Nephron progenitor cell (in vitro differentiated cells): Measurements from ENCODE around the gene C1QTNF8.

ENCODE experiments used
- DNase-seq: peaks from one replicate; pipeline ENCODE4 v3.0.0; 2021
- H3K27ac Mint-ChIP-seq: 2 replicates; pipeline ENCODE4 v1.8.0; 2021; ENCODE audit warnings: mild to moderate bottlenecking, moderate library complexity, mixed read lengths
- H3K27me3 Mint-ChIP-seq: 2 replicates; pipeline ENCODE4 v1.8.0; 2021; ENCODE audit warnings: mild to moderate bottlenecking, low read depth, mixed read lengths; ENCODE audit not compliant: poor library complexity
- H3K36me3 Mint-ChIP-seq: 2 replicates; pipeline ENCODE4 v1.8.0; 2021; ENCODE audit warnings: low read depth, mixed read lengths
- H3K4me1 Mint-ChIP-seq: 2 replicates; pipeline ENCODE4 v1.8.0; 2021; ENCODE audit warnings: mixed read lengths
- H3K4me3 Mint-ChIP-seq: 2 replicates; pipeline ENCODE4 v1.8.0; 2021; ENCODE audit warnings: mild to moderate bottlenecking, moderate library complexity, mixed read lengths
- H3K9me3 Mint-ChIP-seq: 2 replicates; pipeline ENCODE4 v1.8.0; 2021; ENCODE audit warnings: mild to moderate bottlenecking, moderate library complexity, mixed read lengths
- TF ChIP-seq, protein P1 (sequence below): fragments of 200-600 bp; sonication (generic); IDR thresholded peaks from 2 replicates; pipeline ENCODE4 v1.5.0; 2021; ENCODE audit warnings: antibody characterized with exemption

The C1QTNF8 gene

DNA sequence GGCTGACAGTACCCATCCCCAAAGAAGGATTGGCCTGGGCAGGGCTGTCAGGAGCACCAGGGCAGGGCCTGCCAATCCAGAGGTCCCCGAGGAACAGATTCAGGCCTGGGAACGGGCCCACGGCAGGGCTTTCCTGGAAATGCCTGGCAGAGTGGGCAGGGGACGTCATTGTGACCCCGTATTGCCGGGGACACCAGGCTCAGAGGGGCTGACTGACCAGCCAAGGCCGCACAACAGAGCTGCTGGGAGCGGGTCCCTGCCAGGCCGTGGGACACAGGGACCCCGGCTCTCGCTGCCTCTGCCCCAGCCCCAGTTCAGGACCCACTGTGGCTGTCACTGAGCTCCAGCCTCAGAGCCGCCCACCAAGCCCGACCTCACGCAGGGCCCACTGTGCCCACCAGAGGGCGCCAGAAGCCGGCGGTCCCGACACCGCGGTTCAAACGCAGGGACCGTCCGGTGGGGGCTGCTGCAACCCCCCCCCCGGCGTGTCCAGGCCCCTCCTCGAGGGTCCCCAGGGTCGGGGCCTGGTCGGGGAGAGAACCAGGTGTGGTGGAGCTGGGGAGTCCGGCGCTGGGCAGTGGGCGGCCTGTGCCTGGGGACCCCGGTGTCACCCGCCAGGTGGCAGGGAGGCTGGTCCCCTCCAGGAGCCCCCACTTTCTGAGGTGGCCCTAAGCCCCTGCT, 38.7 kb downstream of the C1QTNF8 start:
- Mint-ChIP-seq H3K4me3 (no peak overlapping the region), H3K36me3 (peaks cover 6% of the 10 kb centered on the region), H3K27me3 (peaks cover 5% of the 10 kb centered on the region), H3K9me3 (peaks cover 19% of the 10 kb centered on the region), H3K27ac (no peak overlapping the region), H3K4me1 (peaks cover 10% of the 10 kb centered on the region)
- TF ChIP-seq, protein P1, sequence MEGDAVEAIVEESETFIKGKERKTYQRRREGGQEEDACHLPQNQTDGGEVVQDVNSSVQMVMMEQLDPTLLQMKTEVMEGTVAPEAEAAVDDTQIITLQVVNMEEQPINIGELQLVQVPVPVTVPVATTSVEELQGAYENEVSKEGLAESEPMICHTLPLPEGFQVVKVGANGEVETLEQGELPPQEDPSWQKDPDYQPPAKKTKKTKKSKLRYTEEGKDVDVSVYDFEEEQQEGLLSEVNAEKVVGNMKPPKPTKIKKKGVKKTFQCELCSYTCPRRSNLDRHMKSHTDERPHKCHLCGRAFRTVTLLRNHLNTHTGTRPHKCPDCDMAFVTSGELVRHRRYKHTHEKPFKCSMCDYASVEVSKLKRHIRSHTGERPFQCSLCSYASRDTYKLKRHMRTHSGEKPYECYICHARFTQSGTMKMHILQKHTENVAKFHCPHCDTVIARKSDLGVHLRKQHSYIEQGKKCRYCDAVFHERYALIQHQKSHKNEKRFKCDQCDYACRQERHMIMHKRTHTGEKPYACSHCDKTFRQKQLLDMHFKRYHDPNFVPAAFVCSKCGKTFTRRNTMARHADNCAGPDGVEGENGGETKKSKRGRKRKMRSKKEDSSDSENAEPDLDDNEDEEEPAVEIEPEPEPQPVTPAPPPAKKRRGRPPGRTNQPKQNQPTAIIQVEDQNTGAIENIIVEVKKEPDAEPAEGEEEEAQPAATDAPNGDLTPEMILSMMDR = peak; percentile 65
- DNase-seq = peak; percentile 72

DNA sequence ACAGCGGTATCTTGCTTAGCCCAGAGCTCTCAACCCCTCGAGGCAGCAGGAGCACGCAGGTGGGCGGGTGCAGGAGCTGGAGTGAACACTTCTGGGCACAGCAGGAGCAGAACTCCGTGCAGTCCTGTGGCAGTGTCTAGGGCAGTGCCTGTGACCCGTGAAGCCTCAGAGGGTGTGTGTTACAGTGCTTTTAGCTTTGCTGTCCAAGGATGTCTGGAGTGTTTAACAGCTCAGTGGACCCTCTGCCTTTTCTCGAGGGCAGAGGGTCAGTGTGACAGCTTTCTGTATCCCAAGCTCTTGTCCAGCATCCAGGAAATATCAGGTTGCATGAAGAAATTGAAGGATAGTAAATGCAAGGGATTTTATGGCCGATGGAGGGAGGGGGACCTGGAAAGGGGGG, 39.8 kb downstream of the C1QTNF8 start:
- H3K27ac Mint-ChIP-seq = no peak overlapping the region

DNA sequence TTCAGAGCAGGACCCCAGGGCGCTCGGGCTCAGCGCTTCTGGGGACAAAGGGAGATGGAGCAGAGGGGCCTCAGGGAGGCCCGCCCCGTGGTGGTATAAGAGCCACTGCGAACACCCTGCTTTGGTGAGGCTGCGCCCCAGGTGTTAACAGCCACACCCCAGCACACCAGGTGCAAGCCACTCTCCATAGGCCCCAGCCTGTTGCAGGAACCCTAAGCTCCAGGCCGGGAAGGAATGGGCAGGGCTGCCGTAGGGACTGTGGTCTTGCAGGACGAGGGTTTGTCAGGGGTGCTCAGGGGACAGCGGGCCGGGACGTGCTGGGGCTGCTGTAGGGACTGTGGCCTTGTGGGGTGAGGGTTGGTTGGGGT, 40.5 kb downstream of the C1QTNF8 start:
- peaks cover 19% of the 10 kb centered on the region for H3K9me3 Mint-ChIP-seq
- TF ChIP-seq, protein P1 = no peak
- no peak overlapping the region for H3K4me3 Mint-ChIP-seq
- H3K27me3 Mint-ChIP-seq = peaks cover 5% of the 10 kb centered on the region
- H3K36me3 Mint-ChIP-seq = peaks cover 6% of the 10 kb centered on the region
- DNase-seq = no peak
- H3K4me1 Mint-ChIP-seq = peaks cover 17% of the 10 kb centered on the region
- H3K27ac Mint-ChIP-seq = no peak overlapping the region

More for the DNA sequence above, 39.8 kb downstream of the C1QTNF8 start:
- H3K4me1 Mint-ChIP-seq = peaks cover 11% of the 10 kb centered on the region
- no peak overlapping the region for H3K4me3 Mint-ChIP-seq
- H3K9me3 Mint-ChIP-seq = peaks cover 19% of the 10 kb centered on the region
- H3K36me3 Mint-ChIP-seq = peaks cover 6% of the 10 kb centered on the region
- TF ChIP-seq, protein P1 = no peak
- DNase-seq = no peak
- peaks cover 5% of the 10 kb centered on the region for H3K27me3 Mint-ChIP-seq

DNA sequence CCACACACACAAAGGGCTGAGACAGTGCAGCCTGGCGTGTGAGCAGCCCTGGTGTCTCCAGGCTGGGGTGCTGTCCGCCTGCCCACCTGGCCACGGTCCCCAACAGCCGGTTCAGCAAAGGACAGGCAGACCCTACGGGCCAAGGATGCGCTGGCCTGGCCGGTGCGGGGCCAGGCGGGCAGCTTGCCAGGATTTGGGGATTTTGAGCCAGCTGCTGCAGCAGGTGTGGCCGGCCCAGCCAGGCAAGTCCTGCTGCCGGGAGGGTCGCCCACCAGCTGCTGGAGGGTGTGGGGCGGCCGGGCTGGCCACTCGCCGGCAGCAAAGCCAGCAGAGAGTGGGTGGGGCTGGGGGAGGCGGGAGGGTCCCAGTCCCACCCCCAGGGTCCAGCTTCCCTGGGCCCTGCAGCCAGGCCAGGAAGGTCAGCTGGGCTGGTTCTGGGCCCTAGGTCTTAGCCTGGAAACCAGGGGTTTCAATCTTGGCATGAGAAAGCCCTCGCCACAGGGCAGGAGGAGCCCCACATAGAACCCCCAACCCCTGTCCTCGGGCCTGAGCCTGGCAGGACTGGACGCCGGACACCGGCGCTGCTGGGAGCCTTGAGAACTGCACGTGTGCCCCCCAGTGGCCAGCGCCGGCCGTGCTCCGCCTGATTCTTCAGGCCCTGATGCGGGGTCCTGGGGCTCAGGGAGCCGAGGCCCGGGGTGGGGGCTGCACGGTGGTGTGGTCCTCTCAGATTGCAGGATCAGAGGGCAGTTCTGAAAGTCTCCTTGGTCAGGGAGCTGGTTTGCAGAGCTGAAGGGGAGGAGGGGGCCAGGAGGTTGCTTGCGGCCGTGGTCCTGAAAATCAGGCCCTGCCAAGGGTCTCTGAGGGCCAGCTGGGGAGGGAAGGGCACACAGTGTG, 41.1 kb downstream of the C1QTNF8 start:
- peak; percentile 86 for DNase-seq
- Mint-ChIP-seq H3K9me3 (peaks cover 19% of the 10 kb centered on the region), H3K27ac (no peak overlapping the region), H3K4me1 (peaks cover 23% of the 10 kb centered on the region), H3K4me3 (no peak overlapping the region), H3K36me3 (peaks cover 6% of the 10 kb centered on the region), H3K27me3 (peaks cover 5% of the 10 kb centered on the region)
- TF ChIP-seq, protein P1 = peak; percentile 86

DNA sequence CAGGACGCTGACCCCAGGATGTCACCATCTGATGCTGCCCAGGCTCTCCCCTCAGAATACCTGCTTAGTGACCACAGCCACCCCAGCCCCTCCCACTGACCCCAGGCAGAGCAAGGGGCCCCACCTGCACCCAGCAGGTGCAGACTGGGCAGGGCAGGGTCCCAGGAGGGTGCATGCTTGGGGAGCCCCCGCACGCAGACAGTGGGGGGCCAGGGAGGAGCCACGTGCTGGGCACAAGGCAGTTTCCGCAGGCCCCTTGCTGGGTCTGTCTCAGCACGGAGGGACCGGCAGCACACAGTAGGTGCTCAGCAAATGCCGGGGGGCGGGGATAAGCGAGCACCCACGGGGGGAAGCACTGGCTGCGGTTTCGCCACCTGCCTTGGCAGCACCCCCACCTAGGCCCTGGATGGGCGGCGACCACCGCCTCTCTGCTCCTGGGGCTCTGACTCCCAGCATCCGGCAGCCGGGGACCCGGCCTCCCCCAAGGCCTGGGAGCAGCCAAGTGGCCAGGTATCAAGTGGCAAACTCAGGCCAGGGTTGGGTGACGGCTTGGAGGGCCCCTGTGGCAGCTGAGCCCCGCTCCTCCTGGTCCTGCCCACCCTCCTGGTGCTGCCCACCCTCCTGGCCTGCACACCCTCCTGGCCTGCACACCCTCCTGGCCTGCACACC, 42.2 kb downstream of the C1QTNF8 start:
- Mint-ChIP-seq H3K27ac (no peak overlapping the region), H3K4me1 (peaks cover 18% of the 10 kb centered on the region), H3K4me3 (no peak overlapping the region), H3K36me3 (no peaks in the 10 kb centered on the region), H3K27me3 (no peaks in the 10 kb centered on the region), H3K9me3 (peaks cover 8% of the 10 kb centered on the region)
- TF ChIP-seq, protein P1 = no peak
- no peak for DNase-seq
